ENCODE measurements around the gene LENG9.

LENG9 gene

GRCh38 chr19:54420068-54420382, 43.6 kb downstream of the LENG9 start:
- CTCF ChIA-PET = interaction anchor here (0.6 to 1.4 kb wide), 4 partner anchors 11 to 1326 kb away, joined by 3 to 7 read pairs (median 3); no protein-coding TSS in a partner anchor
- Histone ChIP-seq H3K4me3 (ENCODE audit: low read depth, low read length) (no peak overlapping the region), H3K36me3 (ENCODE audit: control insufficient read depth in 2 of 2, insufficient read depth in 1 of 2, low read length in 2 of 2) (no peaks in the 10 kb centered on the region), H3K9me3 (ENCODE audit: control insufficient read depth, insufficient read depth, low read depth, low read length) (no peaks in the 10 kb centered on the region), H3K4me1 (ENCODE audit: control insufficient read depth, insufficient read depth, low read length) (no peaks in the 10 kb centered on the region; the same call in 1 of the 2 replicates), H3K27ac (ENCODE audit: extremely low read depth, low read depth, low read length) (no peak overlapping the region)
- POLR2A ChIA-PET = interaction anchor here (2.7 to 3.1 kb wide), 2 partner anchors 10 to 29 kb away, joined by 7 to 10 read pairs; partner anchors contain the start of gene LENG8
- TF ChIP-seq ZNF426 (tag by site-specific recombination; IDR thresholded peaks at IDR 0.05) = no peak
- no peak for TF ChIP-seq ZNF341 (tag by site-specific recombination; IDR thresholded peaks at IDR 0.05; ENCODE audit: low read depth)
- TF ChIP-seq ZNF530 (tag by site-specific recombination; IDR thresholded peaks at IDR 0.05; ENCODE audit: low read depth) = no peak
- TF ChIP-seq ZNF837 (tag by site-specific recombination; IDR thresholded peaks at IDR 0.05) = no peak
- no peak for TF ChIP-seq ZNF2 (tag by site-specific recombination; IDR thresholded peaks at IDR 0.05)
- no peak for TF ChIP-seq ZNF555 (tag by site-specific recombination; conservative IDR thresholded peaks at IDR 0.05)

GRCh38 chr19:54418930-54419800, 44.4 kb downstream of the LENG9 start:
- H3K27ac ChIP-seq (ENCODE audit: extremely low read depth, low read depth, low read length) = no peak overlapping the region
- no peak overlapping the region for H3K4me3 ChIP-seq (ENCODE audit: low read depth, low read length)
- H3K9me3 ChIP-seq (ENCODE audit: control insufficient read depth, insufficient read depth, low read depth, low read length) = 0 out of 2 replicates have a peak, but pooled peaks cover 2% of the 10 kb centered on the region
- H3K36me3 ChIP-seq (ENCODE audit: control insufficient read depth in 2 of 2, insufficient read depth in 1 of 2, low read length in 2 of 2) = no peaks in the 10 kb centered on the region
- peak; percentile 64; the same call in 1 of the 2 replicates for TF ChIP-seq ZNF664 (tag by site-specific recombination; IDR thresholded peaks at IDR 0.05)
- TF ChIP-seq ZNF623 (tag by site-specific recombination; IDR thresholded peaks at IDR 0.05) = no peak
- H3K4me1 ChIP-seq (ENCODE audit: control insufficient read depth, insufficient read depth, low read length) = no peaks in the 10 kb centered on the region; the same call in 1 of the 2 replicates
- CTCF ChIA-PET = interaction anchor here (0.6 to 1.7 kb wide), 7 partner anchors 9 to 1781 kb away, joined by 3 to 7 read pairs (median 3); no protein-coding TSS in a partner anchor
- POLR2A ChIA-PET = interaction anchor here (0.6 to 3.1 kb wide), 3 partner anchors 11 to 30 kb away, joined by 7 to 10 read pairs (median 7); partner anchors contain the start of gene LENG8

- Histone ChIP-seq H3K4me3 (ENCODE audit: low read depth, low read length) (no peak overlapping the region), H3K4me1 (ENCODE audit: control insufficient read depth, insufficient read depth, low read length) (no peaks in the 10 kb centered on the region; the same call in 1 of the 2 replicates), H3K9me3 (ENCODE audit: control insufficient read depth, insufficient read depth, low read depth, low read length) (0 out of 2 replicates have a peak, but pooled peaks cover 2% of the 10 kb centered on the region), H3K36me3 (ENCODE audit: control insufficient read depth in 2 of 2, insufficient read depth in 1 of 2, low read length in 2 of 2) (no peaks in the 10 kb centered on the region), H3K27ac (ENCODE audit: extremely low read depth, low read depth, low read length) (no peak overlapping the region)
- ChIA-PET CTCF (interaction anchor here (1.7 kb wide), 1 partner anchor 8 kb away, joined by 3 read pairs; no protein-coding TSS in a partner anchor), POLR2A (interaction anchor here (0.6 to 3.1 kb wide), 2 partner anchors 12 to 30 kb away, joined by 7 to 10 read pairs; partner anchors contain the start of gene LENG8)
- peak; percentile 47; the same call in 1 of the 2 replicates for TF ChIP-seq ZBTB17 (tag by site-specific recombination; IDR thresholded peaks at IDR 0.05)
- no peak for TF ChIP-seq ZNF624 (tag by site-specific recombination; IDR thresholded peaks at IDR 0.05)
- 0 out of 2 replicates have a peak, but pooled peaks have one; percentile 19 for TF ChIP-seq EGR2 (tag by site-specific recombination; IDR thresholded peaks at IDR 0.05; ENCODE audit: low read depth)
- TF ChIP-seq YY2 (tag by site-specific recombination; IDR thresholded peaks at IDR 0.05) = no peak
- TF ChIP-seq ZNF571 (tag by site-specific recombination; IDR thresholded peaks at IDR 0.05) = no peak
- peak; percentile 20; the same call in 1 of the 2 replicates for TF ChIP-seq ZFHX2 (tag by site-specific recombination; conservative IDR thresholded peaks at IDR 0.05)
- TF ChIP-seq ZBTB1 (tag by site-specific recombination; IDR thresholded peaks at IDR 0.05) = no peak
- TF ChIP-seq ZNF391 (tag by site-specific recombination; IDR thresholded peaks at IDR 0.05; ENCODE audit: borderline replicate concordance, low read depth) = no peak
- TF ChIP-seq ZNF366 (tag by site-specific recombination; conservative IDR thresholded peaks at IDR 0.05) = peak; percentile 41; the same call in 1 of the 2 replicates
- TF ChIP-seq PRDM1 (tag by site-specific recombination; IDR thresholded peaks at IDR 0.05) = peak; percentile 44; the same call in 1 of the 2 replicates
- no peak for TF ChIP-seq GLI2 (tag by site-specific recombination; IDR thresholded peaks at IDR 0.05; ENCODE audit: borderline replicate concordance, low read depth)
Measured at GRCh38 chr19:54418030-54418929, 45.3 kb downstream of the LENG9 start.
